GOT3 (cell line): Measurements from ENCODE around the gene TBX2.

ENCODE experiments used
- DNase-seq: peaks from one replicate; lab custom pipeline; 2025; ENCODE audit warnings: mixed read lengths; lab: John Stamatoyannopoulos, UW

Gene TBX2

GRCh38 chr17:61453566-61454380 is 54.1 kb downstream of the TBX2 start:
- no peak for DNase-seq

- no peak for DNase-seq
These were observed 55.0 kb downstream of the TBX2 start for GRCh38 chr17:61454381-61455323.

- no peak for DNase-seq
These were observed 55.8 kb downstream of the TBX2 start for GRCh38 chr17:61455324-61456060.

- no peak for DNase-seq
These were observed 56.5 kb downstream of the TBX2 start for GRCh38 chr17:61456061-61456681.

- no peak for DNase-seq
These were observed 57.1 kb downstream of the TBX2 start for GRCh38 chr17:61456688-61457225.

GRCh38 chr17:61457226-61457983 is 57.8 kb downstream of the TBX2 start:
- no peak for DNase-seq

- DNase-seq, result no peak
These were observed 58.4 kb downstream of the TBX2 start for GRCh38 chr17:61458000-61458399.

- no peak for DNase-seq
These were observed 58.9 kb downstream of the TBX2 start for GRCh38 chr17:61458421-61459141.
